Right lobe of liver (tissue), 4 donors: ENCODE measurements around the gene CCL25.

ENCODE experiments used
- CTCF ChIP-seq, 4 donors: fragments of 200-600 bp in 3 of 4; fragments of 450-650 bp in 1 of 4; IDR thresholded peaks; one replicate each; pipeline versions ENCODE4 v1.5.1 to v1.8.0; 2016 to 2022; ENCODE audit warnings: antibody characterized with exemption in 4 of 4, mild to moderate bottlenecking in 2 of 4
- POLR2A ChIP-seq: fragments of 450-650 bp; IDR thresholded peaks from one replicate; pipeline ENCODE4 v1.6.1; 2017; ENCODE audit warnings: antibody characterized with exemption, mild to moderate bottlenecking
- donor health status: DM: no; HTN: no; CAD: no.
- donor health status: DM: no; HTN: no; CAD: no.
- donor health status: DM: no; HTN: yes; CAD: no.

- peak in 1 of 4 donors; percentile 14 for TF ChIP-seq CTCF (IDR thresholded peaks at IDR 0.05)
- TF ChIP-seq POLR2A, result no peak
Observed at GRCh38 chr19:8017808-8018207, 34.8 kb upstream of the CCL25 start.
